Gastrocnemius medialis (tissue), 4 donors: Measurements from ENCODE around the gene LAPTM4A. TPM values are rescaled to one million over a fixed set of nuclear protein-coding genes. Genes with fewer than 3 reads are reported as not detected.

ENCODE experiments used
- ATAC-seq, 2 donors: fragments of 150-250 bp; one replicate each; pipeline ENCODE4 v1.9.1; 2016
- DNase-seq, 2 donors: peaks; one replicate each; pipeline ENCODE4 v3.0.0-alpha.2; 2019
- H3K27ac ChIP-seq, 4 donors: fragments of 200-600 bp; sonication (generic); 1 replicate in 1 of 4; 2 replicates in 3 of 4; pipeline ENCODE4 v1.5.1; 2016 to 2018; ENCODE audit warnings: mild to moderate bottlenecking in 2 of 4, moderate library complexity in 1 of 4
- H3K27me3 ChIP-seq, 3 donors: fragments of 200-600 bp; sonication (generic) in 2 of 3; 1 replicate in 1 of 3; 2 replicates in 2 of 3; pipeline versions ENCODE4 v1.5.1 to v1.6.0; 2016 to 2019; ENCODE audit warnings: mild to moderate bottlenecking in 1 of 3, moderate library complexity in 1 of 3
- H3K36me3 ChIP-seq, 2 donors: fragments of 200-600 bp; sonication (generic) in 1 of 2; one replicate each; pipeline ENCODE4 v1.5.1; 2017 to 2018
- H3K4me1 ChIP-seq, 2 donors: fragments of 200-600 bp; sonication (generic) in 1 of 2; one replicate each; pipeline ENCODE4 v1.5.1; 2016 to 2017; ENCODE audit warnings: mild to moderate bottlenecking in 2 of 2
- H3K4me3 ChIP-seq, 4 donors: fragments of 200-600 bp; sonication (generic) in 3 of 4; 1 replicate in 1 of 4; 2 replicates in 3 of 4; pipeline ENCODE4 v1.5.1; 2016 to 2019; ENCODE audit warnings: mild to moderate bottlenecking in 2 of 4
- H3K9me3 ChIP-seq, 3 donors: fragments of 200-600 bp; sonication (generic) in 2 of 3; 1 replicate in 1 of 3; 2 replicates in 2 of 3; pipeline ENCODE4 v1.5.1; 2016 to 2019
- POLR2A ChIP-seq, 2 donors: fragments of 450-650 bp; IDR thresholded peaks; one replicate each; pipeline ENCODE4 v1.6.1; 2017; ENCODE audit warnings: antibody characterized with exemption in 2 of 2, mild to moderate bottlenecking in 2 of 2, moderate library complexity in 2 of 2
- in situ Hi-C, 4 donors: fragments of 200-750 bp; cut with MboI; loops; one replicate each; pipeline versions ENCODE4 v1.15.0 to v1.8.0; 2017; ENCODE audit warnings: low sequenced_read_pairs in 4 of 4
- intact Hi-C: fragments of 100-400 bp; cut with DNase I; formaldehyde crosslinking; loops from one replicate; pipeline ENCODE4 v1.15.1; 2023; ENCODE audit warnings: low total_unique reads
- total RNA-seq, 4 donors: library from RNA; depleted of rRNA; stranded (reverse); fragments of >200 nt; gene quantifications; one replicate each; pipeline versions ENCODE4 v1.1.0 to v1.2.3, GENCODE V29; 2016
- TF ChIP-seq, protein P1 (sequence below), 5 experiments: fragments of 450-650 bp in 3 of 5; fragments of 200-600 bp in 2 of 5; sonication (generic) in 2 of 5; IDR thresholded peaks in 4 of 5; conservative IDR thresholded peaks in 1 of 5; 1 replicate in 4 of 5; 2 replicates in 1 of 5; pipeline ENCODE4 v1.5.1; 2016 to 2019; ENCODE audit warnings: antibody characterized with exemption in 5 of 5, mild to moderate bottlenecking in 3 of 5, moderate library complexity in 3 of 5

The LAPTM4A gene
- total RNA-seq, 4 donors from 2014 or later, result 53.8 to 62.3 (median 57.4) TPM

DNA sequence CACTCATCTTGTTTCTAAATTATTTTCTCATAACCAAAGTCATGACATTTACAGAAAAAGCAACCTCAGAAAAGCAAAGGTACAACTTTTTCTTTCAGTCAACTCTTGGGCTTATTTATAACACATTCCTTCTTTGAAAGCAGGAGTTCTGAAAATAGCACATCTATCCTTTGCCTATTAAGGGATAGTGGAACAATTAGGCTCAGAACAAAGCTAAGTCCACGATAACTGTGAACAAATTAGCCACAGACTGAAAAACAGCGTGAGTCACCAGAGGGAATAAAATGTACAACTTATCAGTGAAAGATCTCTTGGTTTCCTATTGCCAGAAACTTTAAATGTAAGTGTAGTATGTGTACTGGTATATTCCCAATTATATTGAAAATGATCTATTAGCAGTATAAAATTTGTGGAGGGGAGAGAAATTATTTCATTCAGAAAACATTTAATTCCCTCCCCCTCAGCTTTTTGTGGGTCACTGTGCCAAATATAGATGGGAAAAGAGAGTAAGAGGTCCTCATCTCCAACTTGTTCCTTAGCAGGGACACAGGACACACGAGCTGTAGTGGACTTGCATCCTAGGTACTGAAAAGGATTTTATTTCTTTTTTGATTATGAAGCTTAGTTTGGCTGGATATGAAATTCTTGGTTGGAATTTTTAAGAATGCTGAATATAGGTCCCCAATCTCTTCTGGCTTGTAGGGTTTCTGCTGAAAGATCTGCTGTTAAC is 23.6 kb downstream of the LAPTM4A start:
- peaks cover 4 to 10% of the 10 kb centered on the region in 2 donors for H3K4me1 ChIP-seq
- in situ Hi-C loops (no loop called here), intact Hi-C loops (no loop called here)
- no peak for DNase-seq
- H3K27ac ChIP-seq, result no peak overlapping the region
- no peaks in the 10 kb centered on the region for H3K27me3 ChIP-seq
- H3K36me3 ChIP-seq, result peaks cover 0 to 47% of the 10 kb centered on the region in 2 donors
- no peaks in the 10 kb centered on the region for H3K9me3 ChIP-seq
- no peak overlapping the region for H3K4me3 ChIP-seq
- TF ChIP-seq, protein P1, sequence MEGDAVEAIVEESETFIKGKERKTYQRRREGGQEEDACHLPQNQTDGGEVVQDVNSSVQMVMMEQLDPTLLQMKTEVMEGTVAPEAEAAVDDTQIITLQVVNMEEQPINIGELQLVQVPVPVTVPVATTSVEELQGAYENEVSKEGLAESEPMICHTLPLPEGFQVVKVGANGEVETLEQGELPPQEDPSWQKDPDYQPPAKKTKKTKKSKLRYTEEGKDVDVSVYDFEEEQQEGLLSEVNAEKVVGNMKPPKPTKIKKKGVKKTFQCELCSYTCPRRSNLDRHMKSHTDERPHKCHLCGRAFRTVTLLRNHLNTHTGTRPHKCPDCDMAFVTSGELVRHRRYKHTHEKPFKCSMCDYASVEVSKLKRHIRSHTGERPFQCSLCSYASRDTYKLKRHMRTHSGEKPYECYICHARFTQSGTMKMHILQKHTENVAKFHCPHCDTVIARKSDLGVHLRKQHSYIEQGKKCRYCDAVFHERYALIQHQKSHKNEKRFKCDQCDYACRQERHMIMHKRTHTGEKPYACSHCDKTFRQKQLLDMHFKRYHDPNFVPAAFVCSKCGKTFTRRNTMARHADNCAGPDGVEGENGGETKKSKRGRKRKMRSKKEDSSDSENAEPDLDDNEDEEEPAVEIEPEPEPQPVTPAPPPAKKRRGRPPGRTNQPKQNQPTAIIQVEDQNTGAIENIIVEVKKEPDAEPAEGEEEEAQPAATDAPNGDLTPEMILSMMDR (IDR thresholded peaks at IDR 0.05 in 4 of 5, conservative IDR thresholded peaks at IDR 0.05 in 1 of 5), result no peak
- TF ChIP-seq POLR2A (IDR thresholded peaks at IDR 0.05), result no peak
- no peak for ATAC-seq

DNA sequence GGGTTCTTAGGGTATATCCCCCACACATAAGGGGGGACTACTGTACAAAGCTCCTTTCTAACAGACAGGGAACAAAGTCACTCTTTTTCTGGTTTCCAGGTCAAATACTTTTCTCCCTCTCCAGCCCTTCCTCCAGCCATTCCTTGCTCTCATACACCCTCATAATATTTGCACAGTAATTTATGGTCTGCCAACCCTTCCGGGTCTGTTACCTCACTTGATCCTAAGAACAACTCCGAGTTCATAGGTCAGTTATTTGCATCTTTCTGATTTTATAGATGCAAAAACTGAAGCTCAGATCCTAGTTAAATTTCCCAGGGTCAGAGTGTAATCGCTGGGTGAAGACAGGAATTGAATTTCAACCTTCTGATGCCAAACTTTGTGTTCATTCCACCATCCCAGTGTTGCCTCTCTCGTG is 24.2 kb downstream of the LAPTM4A start:
- intact Hi-C loops, result no loop called here
- no peak for ATAC-seq

DNA sequence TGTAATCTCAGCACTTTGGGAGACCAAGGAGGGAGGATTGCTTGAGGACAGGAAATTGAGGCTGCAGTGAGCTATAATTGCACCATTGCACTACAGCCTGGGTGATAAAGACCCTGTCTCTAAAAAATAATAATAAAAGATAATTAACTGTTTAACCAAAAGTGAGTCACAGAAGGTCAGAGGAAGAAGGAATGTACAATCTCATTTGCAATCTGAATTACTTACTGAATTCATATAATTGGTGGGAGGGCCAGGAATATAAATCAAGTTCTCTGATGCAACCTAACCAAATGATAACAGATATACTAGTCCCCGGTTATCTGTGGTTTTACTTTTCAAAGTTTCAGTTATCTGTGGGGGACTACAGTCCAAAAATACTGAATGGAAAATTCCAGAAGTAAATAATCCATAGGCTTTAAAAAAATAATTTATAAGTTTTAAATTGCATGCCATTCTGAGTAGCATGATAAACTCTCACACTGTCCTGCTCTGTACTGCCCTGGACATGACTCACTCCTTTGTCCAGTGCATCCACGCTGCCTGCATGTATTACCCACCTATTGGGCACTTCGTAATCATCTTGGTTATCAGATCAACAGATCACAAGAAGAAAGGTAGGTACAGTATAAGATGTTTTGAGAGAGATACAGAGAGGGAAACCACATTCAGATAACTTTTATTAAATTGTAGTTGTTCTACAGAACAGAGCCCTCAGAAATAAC is 26.2 kb downstream of the LAPTM4A start:
- intact Hi-C loops (no loop called here), in situ Hi-C loops (no loop called here)
- Histone ChIP-seq H3K4me3 (no peak overlapping the region), H3K27ac (no peak overlapping the region), H3K36me3 (peaks cover 0 to 22% of the 10 kb centered on the region in 2 donors), H3K4me1 (peaks cover 4 to 10% of the 10 kb centered on the region in 2 donors), H3K27me3 (no peaks in the 10 kb centered on the region), H3K9me3 (no peaks in the 10 kb centered on the region)
- no peak for TF ChIP-seq POLR2A (IDR thresholded peaks at IDR 0.05)
- TF ChIP-seq, protein P1 (IDR thresholded peaks at IDR 0.05 in 4 of 5, conservative IDR thresholded peaks at IDR 0.05 in 1 of 5), result no peak
- DNase-seq (no peak), ATAC-seq (no peak)

More for the DNA sequence above, 24.2 kb downstream of the LAPTM4A start:
- no peak for TF ChIP-seq POLR2A (IDR thresholded peaks at IDR 0.05)
- TF ChIP-seq, protein P1 (IDR thresholded peaks at IDR 0.05 in 4 of 5, conservative IDR thresholded peaks at IDR 0.05 in 1 of 5), result no peak
- Histone ChIP-seq H3K4me3 (no peak overlapping the region), H3K27ac (no peak overlapping the region), H3K9me3 (no peaks in the 10 kb centered on the region), H3K4me1 (peaks cover 4 to 10% of the 10 kb centered on the region in 2 donors), H3K36me3 (peaks cover 0 to 41% of the 10 kb centered on the region in 2 donors), H3K27me3 (no peaks in the 10 kb centered on the region)
- DNase-seq, result no peak
- in situ Hi-C loops, result no loop called here

GRCh38 chr2:20023688-20024087 is 27.7 kb downstream of the LAPTM4A start:
- Histone ChIP-seq H3K36me3 (peaks cover 0 to 8% of the 10 kb centered on the region in 2 donors), H3K4me3 (no peak overlapping the region), H3K27ac (no peak overlapping the region), H3K27me3 (no peaks in the 10 kb centered on the region), H3K9me3 (no peaks in the 10 kb centered on the region), H3K4me1 (peaks cover 4 to 10% of the 10 kb centered on the region in 2 donors)
- in situ Hi-C loops, result loop anchor here in 1 of 4 donors (5.0 kb wide), 1 partner anchor 69 kb away; no protein-coding TSS in a partner anchor
- ATAC-seq, result no peak
- no peak for DNase-seq
- no peak for TF ChIP-seq POLR2A (IDR thresholded peaks at IDR 0.05)
- TF ChIP-seq, protein P1 (IDR thresholded peaks at IDR 0.05 in 4 of 5, conservative IDR thresholded peaks at IDR 0.05 in 1 of 5), result no peak
- intact Hi-C loops, result no loop called here
